Stimulated activated CD4-positive, alpha-beta T cell treated with anti-CD3 and anti-CD28 coated beads, Interleukin-2, amount 100 ng/mL, for 4 hours (primary cell): ENCODE data around the gene MIPOL1.
"Not testable (repeated sequence)": the region's sequence is repeated elsewhere in the genome, so short reads cannot be mapped to it uniquely, and the experiment has no call there.

Experiments used
- DNase-seq: peaks from one replicate; pipeline ENCODE4 v3.0.0-alpha.2; 2020; ENCODE audit warnings: low read depth

The MIPOL1 gene

DNA sequence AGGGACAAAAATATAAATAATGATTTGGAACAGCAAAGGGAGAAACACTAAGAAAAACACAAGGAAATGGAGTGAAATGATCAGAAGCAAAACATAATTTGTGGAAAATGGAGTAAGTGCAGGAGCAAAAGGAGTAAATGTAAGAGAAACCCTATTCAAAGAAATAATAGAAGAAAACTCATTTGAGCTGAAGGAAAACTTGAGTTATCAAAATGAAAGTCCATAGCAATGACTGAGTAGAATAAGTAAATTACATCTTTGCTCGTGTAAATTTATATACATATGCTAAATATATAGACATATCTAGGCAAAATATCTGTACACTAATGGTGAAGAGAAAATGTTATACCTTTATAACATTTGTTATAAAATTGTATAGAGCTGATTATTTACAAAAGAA, 203.4 kb downstream of the MIPOL1 start:
- no peak for DNase-seq

DNA sequence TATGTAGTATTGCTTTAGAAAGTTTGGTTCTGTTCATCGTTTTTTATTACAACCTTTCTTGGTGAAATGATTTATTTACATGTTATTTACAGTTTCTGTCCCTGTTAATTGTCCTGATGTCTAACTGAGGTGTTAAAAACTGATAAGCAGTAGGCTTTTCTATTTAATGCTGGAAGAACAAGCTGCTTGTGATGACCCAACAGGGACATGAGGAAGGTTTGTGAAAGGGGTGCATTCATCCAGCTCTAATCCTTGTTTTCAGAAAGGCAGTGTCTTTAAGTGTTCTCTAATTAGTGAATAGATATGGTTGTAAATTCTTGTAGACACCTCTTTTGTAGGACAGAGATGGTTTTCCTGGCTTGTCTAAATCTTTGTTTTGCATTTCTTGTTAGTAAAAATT, 205.9 kb downstream of the MIPOL1 start:
- no peak for DNase-seq

DNA sequence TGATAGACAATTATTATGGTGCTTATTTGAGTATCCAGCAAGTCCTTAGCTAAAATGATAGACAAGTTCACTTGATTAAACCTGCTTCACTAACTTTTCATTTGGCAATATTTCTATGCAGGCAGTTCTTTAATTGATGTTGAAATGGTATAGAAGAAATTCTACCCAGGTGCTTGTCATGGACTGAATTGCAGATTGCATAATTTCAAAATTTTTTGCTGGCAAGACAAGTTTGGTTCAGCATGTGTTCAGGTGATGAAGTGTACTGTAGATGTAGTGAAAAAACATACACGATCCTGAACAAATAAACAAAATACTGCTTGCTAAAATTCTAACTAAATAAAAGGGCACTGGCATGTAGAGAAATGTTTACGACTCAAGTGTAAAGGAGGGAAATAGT, 208.4 kb downstream of the MIPOL1 start:
- DNase-seq: no peak

DNA sequence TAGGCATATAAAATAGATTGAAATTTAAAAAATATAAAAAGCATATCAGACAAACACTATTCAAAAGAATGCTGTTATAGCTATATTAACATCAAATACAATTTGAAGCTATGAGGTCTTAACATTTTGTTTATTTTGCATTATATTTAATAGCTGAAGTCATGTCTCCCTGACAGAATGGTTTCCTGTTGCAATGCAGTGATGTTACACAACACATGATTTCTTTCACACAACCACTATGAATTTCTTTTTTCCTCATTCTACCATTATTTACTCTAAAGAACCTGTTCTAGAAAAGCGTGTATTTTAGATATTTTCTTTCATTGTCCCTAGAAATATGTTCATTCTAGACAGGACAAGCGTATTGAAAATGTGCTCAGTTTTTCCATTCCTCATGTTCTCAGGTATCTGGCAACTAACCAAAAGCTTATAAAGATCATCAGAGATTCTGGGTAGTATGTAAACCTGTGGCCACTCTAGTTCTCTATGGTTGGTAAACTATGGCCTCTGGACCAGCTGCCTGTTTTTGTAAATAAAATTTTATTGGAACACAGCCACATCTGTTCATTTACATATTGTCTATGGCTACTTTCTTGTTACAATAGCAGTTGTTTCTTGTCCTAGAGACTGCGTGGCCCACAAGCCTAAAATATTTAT, 213.5 kb downstream of the MIPOL1 start:
- no peak for DNase-seq

DNA sequence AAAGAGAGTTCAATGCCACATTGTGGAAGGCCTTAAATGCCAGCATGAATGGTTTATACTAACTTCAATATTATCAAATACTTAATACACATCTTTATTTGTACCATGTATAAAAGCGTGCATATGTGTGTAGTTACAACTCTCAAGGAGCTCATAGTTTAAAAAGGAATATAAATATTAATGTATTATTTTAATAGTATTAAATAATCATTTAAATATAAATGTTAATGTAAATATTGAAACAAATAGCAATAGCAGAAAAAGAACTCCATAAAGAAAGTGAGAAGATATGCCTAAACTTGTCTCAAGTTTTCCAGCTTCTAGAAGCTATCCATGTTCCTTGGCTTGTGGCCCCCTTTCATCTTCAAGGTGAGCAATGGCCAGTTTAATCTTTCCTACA, 215.3 kb downstream of the MIPOL1 start:
- no peak for DNase-seq

DNA sequence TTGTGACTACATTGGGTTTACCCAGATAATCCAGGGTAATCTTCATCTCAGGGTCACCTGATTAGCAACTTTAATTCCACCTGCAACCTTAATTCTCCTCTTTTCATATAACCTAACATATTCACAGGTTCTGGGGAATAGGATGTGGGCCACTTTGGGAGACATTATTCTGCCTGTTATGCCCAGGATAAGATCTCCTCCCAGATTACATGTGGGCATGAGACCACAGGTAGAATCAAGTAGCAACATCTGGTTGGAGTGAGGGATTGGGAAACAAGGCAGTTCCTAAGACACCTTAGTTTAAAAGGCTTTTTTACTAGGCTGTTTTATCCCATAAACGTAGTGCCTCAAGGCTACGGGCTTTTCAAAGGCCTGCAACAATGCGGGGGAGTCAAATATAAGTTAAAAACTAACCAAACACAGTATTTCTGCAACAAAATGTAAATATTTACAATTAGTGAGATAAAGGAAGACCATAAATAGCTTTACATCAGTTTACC, 215.8 kb downstream of the MIPOL1 start:
- no peak for DNase-seq

DNA sequence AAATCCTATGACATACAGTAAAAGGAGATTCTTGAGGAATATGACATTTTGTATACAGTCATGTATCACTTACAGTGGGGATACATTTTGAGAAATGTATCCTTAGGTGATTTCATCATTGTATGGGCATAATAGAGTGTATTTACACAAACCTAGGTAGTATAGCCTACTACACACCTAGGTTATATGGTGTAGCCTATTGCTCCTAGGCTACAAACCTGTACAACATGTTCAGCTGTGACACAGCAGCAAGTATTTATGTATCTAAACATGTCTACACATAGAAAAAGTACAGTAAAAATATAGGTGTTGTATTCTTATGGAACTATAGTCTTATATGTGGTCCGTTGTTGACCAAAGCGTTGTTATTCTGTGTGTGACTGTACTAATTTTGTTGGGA, 218.5 kb downstream of the MIPOL1 start:
- no peak for DNase-seq

DNA sequence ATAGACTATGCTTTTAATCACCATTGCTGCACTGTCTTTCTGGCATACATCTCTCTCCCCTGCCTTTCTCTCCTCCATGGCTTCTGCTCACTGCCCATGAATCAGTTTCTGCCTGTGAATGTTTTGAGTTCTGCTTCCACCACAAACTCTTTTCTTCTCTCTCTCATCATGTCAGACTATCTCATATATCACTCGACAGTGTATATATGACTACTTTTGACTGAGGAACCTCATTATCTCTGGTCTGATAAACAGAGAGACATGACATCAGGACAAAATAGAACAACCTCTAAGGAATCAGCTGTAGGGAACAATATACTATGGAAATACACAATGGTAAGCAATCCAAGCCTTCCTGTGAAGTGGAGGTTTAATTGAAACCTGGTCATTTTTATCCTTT, 219.4 kb downstream of the MIPOL1 start:
- no peak for DNase-seq

DNA sequence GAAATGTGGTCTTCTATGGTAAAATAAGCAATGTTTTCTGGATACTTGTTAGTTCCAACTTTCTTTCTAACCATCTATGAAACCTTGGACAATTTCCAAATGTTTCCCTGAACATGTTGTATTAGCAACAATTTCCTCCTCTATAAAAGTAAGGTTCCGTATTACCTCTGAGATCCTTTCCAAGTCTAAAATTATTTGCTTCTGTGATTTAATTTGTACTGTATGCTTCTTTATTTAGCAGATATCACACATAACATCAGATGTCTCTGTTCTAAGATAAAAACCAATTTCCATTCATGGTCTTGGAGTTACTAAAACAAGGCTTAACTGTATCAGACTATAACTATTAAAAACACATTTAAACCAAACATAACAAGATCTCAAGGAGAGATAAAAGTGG, 220.1 kb downstream of the MIPOL1 start:
- no peak for DNase-seq

DNA sequence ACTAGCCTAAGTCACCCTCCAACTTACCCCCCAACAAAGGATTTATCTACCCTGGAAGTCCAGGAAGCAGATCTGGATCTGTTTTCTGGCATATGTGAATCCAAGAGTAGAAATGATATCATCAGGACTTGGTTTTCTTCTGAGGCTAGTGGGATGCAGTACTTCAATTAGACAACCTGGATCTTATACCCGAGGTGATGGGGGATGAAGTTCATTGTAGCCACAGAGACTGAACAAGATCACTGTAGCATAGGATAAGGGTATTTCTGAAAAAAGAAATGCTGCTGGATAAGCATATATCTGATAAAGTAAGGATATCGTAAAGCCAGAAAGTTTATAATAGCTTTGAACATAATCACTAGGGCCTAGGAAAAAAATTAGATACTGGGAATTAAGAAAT, 222.9 kb downstream of the MIPOL1 start:
- no peak for DNase-seq

DNA sequence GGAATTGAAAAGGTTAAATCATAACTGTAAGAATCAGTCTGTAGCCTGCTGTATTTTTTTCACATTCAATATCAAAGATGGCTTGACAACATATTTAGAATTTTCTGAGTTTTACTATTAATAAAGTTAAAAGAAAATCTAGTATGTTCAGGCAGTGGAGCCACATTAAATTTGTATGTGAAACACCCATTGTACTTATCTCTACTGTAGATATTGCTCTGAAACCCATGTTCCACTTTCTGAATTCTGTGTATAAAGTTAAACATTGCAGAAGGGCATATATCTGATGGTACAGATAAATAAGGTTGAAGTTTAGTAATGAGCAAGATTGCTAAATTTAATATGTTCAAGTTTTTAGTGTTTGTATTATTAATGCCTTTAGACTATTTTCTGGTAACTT, 224.6 kb downstream of the MIPOL1 start:
- DNase-seq: no peak

DNA sequence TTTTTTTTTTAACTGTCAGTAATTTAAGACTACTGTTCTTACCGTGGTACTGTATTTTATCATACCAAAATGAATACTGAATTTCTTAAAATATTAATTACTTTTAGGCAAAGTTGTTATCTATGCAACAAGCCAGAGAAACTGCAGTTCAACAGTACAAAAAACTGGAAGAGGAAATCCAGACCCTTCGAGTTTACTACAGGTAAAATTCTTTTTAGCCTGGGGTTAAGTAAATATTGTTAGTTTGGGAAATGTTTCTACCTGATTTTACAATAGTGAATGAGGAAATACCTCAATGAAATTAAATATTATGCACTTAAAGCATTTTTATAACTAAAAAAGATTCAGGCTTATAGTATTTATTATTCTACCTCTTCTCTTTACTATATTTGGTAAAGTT, 225.0 kb downstream of the MIPOL1 start:
- no peak for DNase-seq

DNA sequence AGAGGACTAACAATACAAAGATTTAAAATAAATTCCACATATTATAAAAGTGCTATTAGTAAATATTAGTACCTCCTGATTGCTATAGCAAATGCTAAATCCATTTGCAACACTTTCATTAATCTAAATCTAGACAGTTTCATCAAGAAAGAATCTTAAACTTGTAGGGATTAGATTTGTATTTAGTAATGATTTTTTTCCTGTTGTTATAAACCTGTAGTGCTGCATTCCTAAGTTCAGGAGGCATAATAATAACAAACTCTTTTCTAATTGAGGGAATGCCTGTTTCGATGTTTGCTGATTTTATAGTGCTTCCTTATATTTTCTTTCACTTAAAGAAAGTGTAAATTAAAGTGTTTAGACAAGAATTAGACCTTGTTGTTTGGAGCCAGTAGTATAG, 231.2 kb downstream of the MIPOL1 start:
- no peak for DNase-seq

DNA sequence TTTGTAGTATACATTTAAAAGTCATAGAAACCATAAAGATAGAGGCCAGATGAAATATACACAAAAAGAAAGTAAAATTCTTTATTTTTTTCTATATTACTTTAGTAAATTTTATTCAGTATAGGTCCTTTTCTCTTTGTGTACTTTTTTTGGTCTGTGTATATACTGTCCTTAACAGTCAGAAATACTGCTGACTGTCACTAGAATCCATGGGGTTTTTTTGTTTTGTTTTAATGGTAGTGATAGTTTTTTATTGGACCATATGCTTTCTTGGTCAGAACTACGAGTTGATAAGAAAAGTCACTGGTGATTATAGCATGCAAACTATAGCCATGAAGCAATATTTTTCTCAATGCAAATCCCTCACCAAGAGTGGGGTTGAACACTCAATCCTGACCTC, 231.9 kb downstream of the MIPOL1 start:
- no peak for DNase-seq

DNA sequence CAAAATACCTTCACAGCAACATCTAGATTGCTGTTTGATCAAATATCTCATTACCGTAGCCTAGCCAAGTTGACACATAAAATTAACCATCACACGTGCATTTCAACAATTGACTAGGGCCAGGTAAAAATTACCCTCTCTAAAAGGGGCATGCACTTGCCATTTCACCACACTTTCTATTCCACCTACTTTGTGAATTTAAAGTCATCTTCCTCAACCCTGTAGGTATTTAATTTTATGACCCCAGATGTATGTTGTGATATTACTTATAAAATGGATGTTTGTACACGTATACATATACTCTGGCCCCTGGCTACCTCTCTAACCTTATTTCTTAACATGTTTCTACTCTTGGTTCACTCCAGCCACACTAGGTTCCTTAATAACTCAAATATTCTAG, 237.1 kb downstream of the MIPOL1 start:
- DNase-seq: no peak

DNA sequence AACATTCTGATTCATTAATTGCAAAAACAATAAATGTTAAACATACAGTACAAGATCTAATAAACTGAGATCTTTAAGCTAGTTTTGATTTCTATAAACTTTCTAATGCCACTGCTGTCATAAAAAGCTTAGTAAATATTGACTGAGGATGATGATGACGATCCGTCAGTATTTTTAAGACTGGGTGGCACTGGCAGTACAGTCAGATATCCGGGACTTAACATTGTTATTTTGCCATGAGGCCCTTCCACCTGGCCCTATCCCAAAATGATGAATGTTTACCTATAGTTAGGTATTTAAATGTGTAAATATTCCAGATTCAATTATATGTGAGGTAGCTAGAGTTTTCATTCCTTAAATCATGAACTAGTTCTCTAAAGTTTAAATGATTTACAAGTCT, 238.8 kb downstream of the MIPOL1 start:
- no peak for DNase-seq

DNA sequence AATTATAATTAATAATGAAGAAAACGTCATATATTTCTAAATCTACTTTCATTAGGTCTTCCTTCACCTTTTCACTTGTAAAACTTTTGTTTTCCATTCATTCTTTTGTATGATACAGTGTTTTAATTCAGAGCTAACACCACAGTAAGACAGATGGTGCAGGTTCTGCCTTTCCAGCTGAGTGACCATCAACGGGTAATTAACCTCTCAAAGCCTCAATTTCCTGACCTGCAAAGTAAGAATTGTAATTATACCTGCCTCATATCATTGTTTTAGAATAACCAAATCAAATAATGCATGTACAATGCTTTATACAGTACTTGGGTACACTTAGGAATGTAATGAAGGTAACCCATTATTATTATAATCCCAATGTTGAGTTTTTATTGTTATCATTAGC, 239.8 kb downstream of the MIPOL1 start:
- no peak for DNase-seq

DNA sequence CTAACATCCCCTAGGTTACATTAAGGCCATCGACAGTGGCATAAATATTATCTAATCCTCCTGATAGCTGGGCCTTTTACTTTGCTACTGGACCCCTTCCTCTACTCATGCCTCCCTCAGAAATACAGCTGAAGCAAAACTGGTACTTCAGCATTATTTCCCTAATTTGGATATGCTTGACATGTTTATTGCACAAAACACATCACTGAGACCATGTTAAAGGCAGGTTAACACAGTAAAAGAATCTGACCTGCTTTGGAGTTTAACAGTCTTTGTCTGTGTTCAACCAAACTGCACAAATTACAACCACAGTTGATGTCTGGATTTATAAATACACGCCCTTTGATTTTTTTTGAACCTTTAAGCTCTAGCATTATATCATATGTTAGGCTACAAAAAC, 240.7 kb downstream of the MIPOL1 start:
- no peak for DNase-seq

DNA sequence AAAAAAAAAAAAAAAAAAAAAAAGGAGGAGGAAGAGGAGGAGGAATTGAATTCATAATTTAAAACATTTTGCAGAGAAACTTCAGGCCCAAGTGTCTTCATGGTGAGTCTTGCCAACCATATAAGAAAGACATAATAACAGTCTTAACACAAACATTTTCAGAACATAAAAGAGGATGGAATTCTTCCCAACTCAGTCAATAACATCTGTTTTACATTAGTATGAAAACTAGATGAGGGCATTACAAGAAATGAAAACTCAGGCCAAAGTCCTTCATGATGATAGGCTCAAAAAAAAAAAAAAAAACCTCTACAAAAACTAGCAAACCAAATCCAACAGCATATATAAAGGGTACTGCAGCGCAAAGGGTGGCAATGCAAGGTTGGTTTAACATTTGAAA, 245.7 kb downstream of the MIPOL1 start:
- DNase-seq: no peak

DNA sequence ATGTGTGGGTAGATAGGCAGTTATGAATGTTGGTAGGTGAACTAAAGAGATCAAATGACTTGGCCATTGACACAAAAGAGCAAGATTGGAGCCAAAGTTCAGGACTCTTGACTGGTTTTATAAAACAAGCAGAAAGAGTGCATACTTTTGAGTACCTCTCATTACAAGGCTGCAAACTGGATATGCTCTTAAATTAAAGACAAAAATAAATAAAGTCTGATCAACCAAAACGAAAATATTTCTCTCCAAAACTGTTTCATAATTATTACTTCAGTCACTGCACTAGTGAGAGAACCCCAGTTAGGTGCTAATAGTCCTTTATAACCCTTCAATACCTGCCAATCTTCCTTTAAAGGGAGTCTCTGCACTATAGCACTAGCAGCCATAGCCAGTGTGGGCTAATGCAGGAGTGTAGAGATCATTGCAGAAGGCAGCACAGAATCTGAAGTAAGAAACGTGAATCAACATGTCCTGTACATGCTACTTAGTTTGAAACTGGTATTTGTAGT, 250.2 kb downstream of the MIPOL1 start:
- no peak for DNase-seq

DNA sequence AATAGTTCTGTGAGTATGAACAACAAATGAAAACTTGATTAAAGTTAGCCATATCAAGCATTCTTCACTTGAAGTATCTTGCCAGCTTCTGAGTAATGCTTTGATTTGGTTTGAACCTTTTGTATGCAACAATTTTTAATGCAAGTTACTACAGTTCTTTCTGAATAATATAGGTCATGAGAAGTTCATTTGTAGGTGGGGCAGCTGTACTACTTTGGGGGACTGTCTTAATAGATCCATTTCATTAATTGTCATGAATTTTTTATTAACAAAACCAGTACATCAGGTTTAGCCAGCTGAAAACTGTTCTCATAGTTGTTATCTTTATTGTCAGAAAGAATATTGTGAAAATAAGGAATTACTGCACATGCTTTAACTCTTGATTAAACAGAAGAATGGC, 254.6 kb downstream of the MIPOL1 start:
- no peak for DNase-seq

DNA sequence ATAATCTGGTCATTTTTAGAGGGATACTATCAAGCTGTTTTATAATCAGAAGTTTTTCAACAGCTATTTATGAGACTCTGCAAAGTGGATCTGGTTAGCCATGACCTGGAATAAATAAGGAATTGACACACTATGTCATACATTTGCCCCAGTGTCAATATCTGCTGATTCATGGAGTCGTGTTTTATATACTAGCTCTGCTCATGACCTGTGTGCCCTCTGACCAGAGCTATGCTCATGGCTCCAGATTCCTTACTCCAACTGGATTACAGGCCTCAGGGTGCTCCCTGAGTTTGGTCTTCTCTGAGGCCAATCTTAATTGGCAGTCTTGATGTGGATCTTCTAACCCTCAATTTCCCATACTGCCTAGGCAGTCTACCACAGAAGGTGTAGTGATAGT, 256.2 kb downstream of the MIPOL1 start:
- no peak for DNase-seq

DNA sequence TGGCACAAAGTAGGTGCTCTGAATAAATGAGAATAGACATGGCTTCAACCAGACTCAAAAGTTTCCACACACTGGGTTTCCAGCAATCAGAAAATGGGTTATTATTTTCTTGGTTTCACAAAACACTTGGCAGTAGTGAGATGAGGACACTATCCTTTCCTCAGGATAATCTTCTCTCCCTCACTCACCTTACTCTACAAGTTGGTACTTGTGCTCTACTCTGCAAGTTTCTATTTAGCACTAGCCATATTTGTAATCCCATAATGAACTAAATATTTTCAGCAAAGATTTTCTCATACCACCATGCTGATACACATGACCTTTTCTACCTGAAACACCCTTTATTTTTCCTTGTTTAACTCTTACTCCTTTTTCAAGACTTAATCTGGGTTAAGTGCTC, 259.6 kb downstream of the MIPOL1 start:
- DNase-seq: no peak

DNA sequence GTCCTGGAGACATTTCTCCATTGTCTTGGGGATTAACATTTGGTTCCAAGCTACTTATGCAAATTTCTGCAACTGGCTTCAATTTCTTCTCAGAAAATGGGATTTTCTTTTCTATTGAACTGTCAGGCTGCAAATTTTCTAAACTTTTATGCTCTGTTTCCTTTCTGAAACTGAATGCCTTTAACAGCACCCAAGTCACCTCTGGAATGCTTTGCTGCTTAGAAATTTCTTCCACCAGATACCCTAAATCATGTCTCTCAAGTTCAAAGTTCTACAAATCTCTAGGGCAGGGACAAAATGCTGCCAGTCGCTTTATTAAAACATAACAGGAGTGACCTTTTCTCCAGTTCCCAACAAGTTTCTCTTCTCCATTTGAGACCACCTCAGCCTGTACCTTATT, 264.7 kb downstream of the MIPOL1 start:
- DNase-seq: not testable (repeated sequence)
